ENCODE results near the gene EFCAB12.

EFCAB12 gene

DNA sequence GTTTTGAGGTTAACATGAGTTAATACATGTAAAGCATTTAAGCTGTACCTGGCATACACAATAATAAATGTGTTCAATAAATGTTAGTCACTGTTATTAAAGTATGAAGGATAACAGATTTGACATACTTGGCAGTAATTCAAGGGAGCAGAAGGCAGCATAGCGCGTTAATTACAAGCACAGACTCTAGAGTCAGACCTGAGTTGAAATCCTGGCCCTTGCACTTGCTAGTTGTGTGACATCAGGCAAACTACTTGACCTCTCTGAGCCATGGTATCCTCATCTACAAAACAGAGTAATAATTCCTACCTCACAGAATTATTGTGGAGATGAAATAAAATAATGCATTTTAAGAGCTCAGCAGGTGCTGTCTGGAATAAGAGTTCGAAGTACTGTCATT is 17.0 kb upstream of the EFCAB12 start:
- ATAC-seq, result no peak

DNA sequence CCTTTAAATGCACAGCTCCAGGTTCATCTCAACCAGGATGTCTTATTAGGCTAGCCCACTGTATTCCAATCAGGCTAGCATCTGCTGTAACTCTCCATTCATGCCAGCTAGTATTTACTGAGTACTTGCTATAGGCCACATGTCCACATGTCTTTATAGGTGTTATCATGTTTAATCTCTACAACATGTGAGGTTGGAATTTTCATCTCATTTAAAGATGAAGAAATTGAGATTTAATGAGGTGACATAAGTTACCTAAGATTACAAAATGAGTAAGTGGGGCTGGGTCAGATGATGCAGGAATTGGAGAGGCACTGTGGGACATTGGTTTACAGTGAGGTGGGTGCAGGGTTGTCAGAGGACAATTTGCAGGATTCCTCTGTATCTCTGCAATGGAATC is 14.5 kb upstream of the EFCAB12 start:
- DNase-seq (no peak), ATAC-seq (no peak)

More for the DNA sequence above, 17.0 kb upstream of the EFCAB12 start:
- DNase-seq, result no peak

DNA sequence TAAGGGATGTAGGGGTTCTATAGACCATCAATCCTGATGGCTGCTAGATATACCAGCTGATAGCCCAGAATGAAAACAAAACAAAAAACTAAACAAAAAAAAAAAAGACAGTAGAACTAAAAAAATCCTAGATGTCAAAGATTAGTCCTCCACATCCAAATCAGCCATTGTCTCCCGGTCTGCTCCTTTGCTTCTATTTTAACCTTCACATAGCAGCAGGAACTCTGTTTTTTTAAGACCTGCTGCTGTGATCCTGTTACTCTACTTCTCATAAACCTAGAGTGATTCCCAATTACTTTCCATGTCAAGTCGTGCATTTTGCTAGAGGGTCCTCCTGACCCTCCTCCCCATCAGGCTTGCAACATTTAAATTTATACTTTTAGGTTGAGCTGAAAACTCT is 14.1 kb upstream of the EFCAB12 start:
- ATAC-seq (no peak), DNase-seq (no peak)

DNA sequence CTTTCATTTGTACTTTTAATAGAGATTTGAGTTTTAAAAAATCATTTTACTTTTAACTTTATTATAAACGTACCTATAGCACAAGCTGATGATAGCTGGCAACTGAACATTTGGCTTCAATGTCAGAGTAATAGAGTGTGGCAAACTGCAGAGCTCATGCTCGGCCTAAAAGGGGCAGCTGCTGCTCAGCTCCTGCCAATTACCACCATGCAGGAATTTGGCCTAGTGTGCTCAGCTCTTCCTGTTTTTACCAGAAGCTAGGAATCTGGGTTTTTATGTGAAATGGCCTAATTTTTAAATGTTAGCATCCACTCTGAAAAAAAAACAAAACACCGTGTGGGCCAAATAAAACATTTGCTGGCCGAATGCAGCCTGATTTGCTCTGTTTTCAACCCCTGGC is 13.3 kb upstream of the EFCAB12 start:
- ATAC-seq, result no peak

GRCh38 chr3:129441215-129441614 is 12.8 kb upstream of the EFCAB12 start:
- ATAC-seq (no peak), DNase-seq (no peak)

More for the DNA sequence above, 13.3 kb upstream of the EFCAB12 start:
- DNase-seq, result no peak

- no peak for DNase-seq
Observed at GRCh38 chr3:129440618-129441190, 12.3 kb upstream of the EFCAB12 start.

GRCh38 chr3:129439817-129440617 is 11.6 kb upstream of the EFCAB12 start, which contains the start of the genes IFT122 and MBD4:
TSS of gene IFT122 (plus strand) at chr3:129440224. CDS start at chr3:129440331, 107 bp downstream.
TSS of gene MBD4 (minus strand) at chr3:129439948. CDS start at chr3:129439833, 115 bp downstream.
- DNase-seq (peak; percentile 97), ATAC-seq (peak; percentile 94)

More at GRCh38 chr3:129440618-129441190, 12.3 kb upstream of the EFCAB12 start:
- ATAC-seq, result no peak

DNA sequence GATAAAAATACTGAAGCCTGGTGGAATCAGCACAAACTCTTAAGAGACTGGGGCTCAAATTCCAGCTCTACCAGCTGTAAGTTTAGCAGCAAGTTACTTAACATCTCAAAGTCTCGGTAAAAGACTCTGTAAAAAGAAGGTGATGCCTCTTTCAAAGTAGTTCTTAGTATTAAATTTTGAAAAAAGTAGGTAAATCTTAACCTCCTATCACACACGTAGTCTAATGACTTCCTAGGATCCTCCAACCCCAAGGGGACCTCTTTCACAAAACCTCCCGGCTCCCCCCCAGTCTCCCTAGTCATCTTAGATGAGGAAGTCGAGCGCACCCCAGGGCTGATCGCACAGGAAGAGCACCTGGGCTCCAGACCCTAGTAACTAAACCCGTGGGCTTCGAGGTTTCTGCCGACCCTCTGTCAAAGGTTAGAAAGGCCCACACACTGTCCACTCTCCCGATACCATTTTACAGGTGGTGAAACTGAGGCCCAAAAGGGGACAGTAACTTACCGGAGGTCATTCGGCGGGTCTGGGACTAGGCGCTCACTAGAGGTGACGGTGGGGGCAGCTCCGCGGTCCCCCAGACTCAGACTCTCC is 10.9 kb upstream of the EFCAB12 start:
- DNase-seq (peak; percentile 53), ATAC-seq (no peak)

GRCh38 chr3:129435367-129435766 is 6.9 kb upstream of the EFCAB12 start:
- DNase-seq (no peak), ATAC-seq (no peak)

GRCh38 chr3:129434140-129434539 is 5.7 kb upstream of the EFCAB12 start:
- DNase-seq, result no peak

DNA sequence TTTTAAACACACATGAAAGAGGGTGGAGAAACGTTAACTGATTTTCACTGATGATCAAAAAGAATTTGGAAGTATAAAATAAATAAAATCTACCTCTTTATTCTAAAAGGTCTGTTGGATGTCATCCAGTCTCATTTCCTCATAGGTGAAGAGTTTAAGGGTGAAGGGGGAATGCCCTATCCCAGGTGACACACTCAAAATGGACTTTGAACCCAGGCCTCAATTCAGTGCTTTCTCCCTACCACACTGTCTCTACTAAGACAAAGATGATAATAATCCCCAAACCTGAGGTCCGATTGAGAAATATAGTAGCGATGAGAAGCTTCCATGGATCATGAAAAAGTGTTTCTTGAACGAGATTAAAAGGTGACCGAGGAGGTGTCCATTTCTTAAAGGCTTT is 5.1 kb upstream of the EFCAB12 start:
- no peak for ATAC-seq

More at GRCh38 chr3:129434140-129434539, 5.7 kb upstream of the EFCAB12 start:
- ATAC-seq, result no peak

GRCh38 chr3:129432671-129433070 is 4.2 kb upstream of the EFCAB12 start:
- ATAC-seq (no peak), DNase-seq (no peak)

More for the DNA sequence above, 5.1 kb upstream of the EFCAB12 start:
- DNase-seq, result no peak

GRCh38 chr3:129432036-129432435 is 3.6 kb upstream of the EFCAB12 start:
- DNase-seq (no peak), ATAC-seq (no peak)

GRCh38 chr3:129429602-129430001 is 1.2 kb upstream of the EFCAB12 start:
- ATAC-seq, result no peak
- no peak for DNase-seq

GRCh38 chr3:129429080-129429451 is 630 bp upstream of the EFCAB12 start:
- no peak for DNase-seq

DNA sequence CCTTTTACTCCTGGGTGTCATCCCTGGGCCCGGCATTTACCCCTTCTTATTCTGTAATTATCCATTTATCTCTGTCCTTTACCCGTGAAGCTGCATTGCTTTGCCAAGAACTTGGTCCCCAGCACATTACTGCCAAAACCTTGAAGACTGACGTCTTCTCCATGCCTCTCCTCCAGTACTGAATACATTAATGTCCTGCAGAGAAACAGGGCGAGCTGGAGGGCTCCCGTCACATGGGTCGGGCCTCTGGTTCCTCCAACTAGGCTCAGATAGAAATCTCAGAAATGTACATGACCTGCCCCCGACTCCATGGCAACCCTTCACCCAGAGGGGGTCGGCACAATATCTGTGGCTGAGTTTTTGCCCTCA is 445 bp downstream of the EFCAB12 start:
- ATAC-seq, result no peak

More at GRCh38 chr3:129429080-129429451, 630 bp upstream of the EFCAB12 start:
- peak; percentile 47 for ATAC-seq

GRCh38 chr3:129425619-129426018 is 2.8 kb downstream of the EFCAB12 start:
- DNase-seq (no peak), ATAC-seq (no peak)

More for the DNA sequence above, 445 bp downstream of the EFCAB12 start:
- DNase-seq, result no peak

DNA sequence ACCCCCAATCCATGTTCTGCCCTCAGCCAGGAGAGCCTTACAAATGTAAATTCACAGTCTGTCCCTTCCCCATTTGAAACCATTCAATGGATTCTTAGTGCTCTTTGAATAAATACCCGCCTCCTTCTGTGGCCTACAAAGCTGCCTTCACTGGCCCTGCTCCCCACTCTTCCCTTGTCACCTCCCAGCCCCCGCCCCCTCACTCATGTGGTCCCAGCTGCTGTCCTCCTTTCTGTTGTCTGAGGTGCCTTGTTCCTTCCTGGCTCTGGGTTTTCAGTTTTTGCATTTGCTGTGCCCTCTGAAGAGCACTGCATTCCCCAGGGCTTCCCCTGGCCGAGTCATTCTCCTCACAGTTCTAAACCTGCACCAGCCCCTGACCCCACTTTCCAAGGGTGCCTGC is 3.2 kb downstream of the EFCAB12 start:
- DNase-seq (no peak), ATAC-seq (no peak)

- ATAC-seq, result peak; percentile 30
Observed at GRCh38 chr3:129424185-129424841, 4.1 kb downstream of the EFCAB12 start.

GRCh38 chr3:129422897-129423296 is 5.5 kb downstream of the EFCAB12 start:
- DNase-seq (no peak), ATAC-seq (no peak)

More at GRCh38 chr3:129424185-129424841, 4.1 kb downstream of the EFCAB12 start:
- no peak for DNase-seq

GRCh38 chr3:129421988-129422745 is 6.3 kb downstream of the EFCAB12 start:
- no peak for ATAC-seq
- no peak for DNase-seq
